ENCODE results near the gene OSBPL10.

OSBPL10 gene

GRCh38 chr3:31762097-31762764 is 218.8 kb downstream of the OSBPL10 start:
- no peak for DNase-seq (ENCODE audit: low spot score)
- TF ChIP-seq, protein P1, sequence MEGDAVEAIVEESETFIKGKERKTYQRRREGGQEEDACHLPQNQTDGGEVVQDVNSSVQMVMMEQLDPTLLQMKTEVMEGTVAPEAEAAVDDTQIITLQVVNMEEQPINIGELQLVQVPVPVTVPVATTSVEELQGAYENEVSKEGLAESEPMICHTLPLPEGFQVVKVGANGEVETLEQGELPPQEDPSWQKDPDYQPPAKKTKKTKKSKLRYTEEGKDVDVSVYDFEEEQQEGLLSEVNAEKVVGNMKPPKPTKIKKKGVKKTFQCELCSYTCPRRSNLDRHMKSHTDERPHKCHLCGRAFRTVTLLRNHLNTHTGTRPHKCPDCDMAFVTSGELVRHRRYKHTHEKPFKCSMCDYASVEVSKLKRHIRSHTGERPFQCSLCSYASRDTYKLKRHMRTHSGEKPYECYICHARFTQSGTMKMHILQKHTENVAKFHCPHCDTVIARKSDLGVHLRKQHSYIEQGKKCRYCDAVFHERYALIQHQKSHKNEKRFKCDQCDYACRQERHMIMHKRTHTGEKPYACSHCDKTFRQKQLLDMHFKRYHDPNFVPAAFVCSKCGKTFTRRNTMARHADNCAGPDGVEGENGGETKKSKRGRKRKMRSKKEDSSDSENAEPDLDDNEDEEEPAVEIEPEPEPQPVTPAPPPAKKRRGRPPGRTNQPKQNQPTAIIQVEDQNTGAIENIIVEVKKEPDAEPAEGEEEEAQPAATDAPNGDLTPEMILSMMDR (IDR thresholded peaks at IDR 0.05) = no peak
- no peak overlapping the region for H3K27ac ChIP-seq
- no peak overlapping the region for H3K4me3 ChIP-seq

GRCh38 chr3:31760654-31761053 is 220.4 kb downstream of the OSBPL10 start:
- Histone ChIP-seq H3K27ac (no peak overlapping the region), H3K4me3 (no peak overlapping the region)
- DNase-seq (ENCODE audit: low spot score) = no peak
- TF ChIP-seq, protein P1 (IDR thresholded peaks at IDR 0.05) = no peak

- Histone ChIP-seq H3K27ac (no peak overlapping the region), H3K4me3 (no peak overlapping the region)
- DNase-seq (ENCODE audit: low spot score) = no peak
- TF ChIP-seq, protein P1 (IDR thresholded peaks at IDR 0.05) = no peak
These were observed 222.6 kb downstream of the OSBPL10 start for GRCh38 chr3:31758322-31758965.

- Histone ChIP-seq H3K4me3 (no peak overlapping the region), H3K27ac (no peak overlapping the region)
- TF ChIP-seq, protein P1 (IDR thresholded peaks at IDR 0.05) = no peak
- no peak for DNase-seq (ENCODE audit: low spot score)
These were observed 225.0 kb downstream of the OSBPL10 start for GRCh38 chr3:31755926-31756658.

DNA sequence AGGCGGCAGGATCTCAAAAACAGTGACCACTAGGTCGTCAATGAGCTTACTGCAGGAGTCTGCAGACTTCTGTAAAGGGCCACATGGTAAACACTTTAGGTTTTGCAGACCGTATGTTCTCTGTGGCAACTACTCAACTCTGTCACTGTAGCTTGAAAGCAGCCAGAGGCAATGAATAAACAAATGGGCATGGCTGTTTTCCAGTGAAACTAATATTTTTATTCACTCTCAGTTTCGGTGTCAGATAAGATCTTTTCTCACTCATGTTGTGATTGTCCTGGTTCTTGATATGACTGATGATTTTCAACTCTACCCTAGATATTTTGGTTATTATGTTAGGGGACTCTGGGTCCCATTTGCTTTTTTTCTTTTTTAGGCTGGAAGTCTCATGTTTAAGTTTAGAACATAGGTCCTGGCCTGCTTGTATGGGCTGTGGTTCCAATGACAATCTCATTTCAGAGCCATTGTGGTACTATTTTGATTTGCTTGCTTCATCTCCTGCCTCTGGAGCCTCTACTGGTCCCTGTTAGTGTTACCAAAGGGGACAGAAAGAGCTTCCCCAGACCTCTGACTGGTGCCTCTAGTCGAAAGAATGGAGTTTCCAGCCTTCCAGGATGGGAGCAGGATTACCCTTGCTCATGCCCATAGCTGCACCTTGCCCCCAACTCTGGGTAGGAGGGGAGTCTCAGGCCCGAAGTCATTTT is 226.3 kb downstream of the OSBPL10 start:
- DNase-seq (ENCODE audit: low spot score) = no peak
- H3K4me3 ChIP-seq = no peak overlapping the region
- TF ChIP-seq, protein P1 (IDR thresholded peaks at IDR 0.05) = no peak
- no peak overlapping the region for H3K27ac ChIP-seq

DNA sequence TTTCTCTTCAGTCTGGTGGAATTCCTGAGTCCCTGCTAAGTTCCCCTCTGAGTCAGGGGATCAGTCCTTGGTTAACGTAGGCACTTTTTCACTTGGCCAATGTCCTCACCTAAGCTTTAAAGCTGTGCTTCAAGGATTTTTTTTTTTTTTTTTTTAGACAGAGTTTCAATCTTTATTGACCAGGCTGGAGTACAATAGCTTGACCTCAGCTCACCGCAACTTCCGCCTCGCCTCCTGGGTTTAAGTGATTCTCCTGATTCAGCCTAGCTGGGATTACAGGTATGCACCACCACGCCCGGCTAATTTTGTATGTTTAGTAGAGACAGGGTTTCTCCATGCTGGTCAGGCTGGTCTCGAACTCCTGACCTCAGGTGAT is 228.0 kb downstream of the OSBPL10 start:
- TF ChIP-seq, protein P1 (IDR thresholded peaks at IDR 0.05) = no peak

More for the DNA sequence above, 228.0 kb downstream of the OSBPL10 start:
- no peak for DNase-seq (ENCODE audit: low spot score)
- no peak overlapping the region for H3K4me3 ChIP-seq
- H3K27ac ChIP-seq = no peak overlapping the region
